RWPE2 (cell line): ENCODE data around the gene ZNRF4.

Experiments used
- ATAC-seq: fragments of 200-7000 bp; cut with Tn5 transposase; 3 replicates; pipeline ENCODE4 v1.9.1; 2021; ENCODE audit warnings: low read depth
- DNase-seq: peaks from one replicate; pipeline ENCODE4 v3.0.0-alpha.2; 2020; ENCODE audit warnings: low spot score
- H3K27ac ChIP-seq: fragments of 450-650 bp; 2 replicates; pipeline ENCODE4 v1.5.1; 2017; ENCODE audit warnings: mild to moderate bottlenecking; ENCODE audit not compliant: poor library complexity, severe bottlenecking
- H3K27me3 ChIP-seq: fragments of 250-450 bp; sonication (Bioruptor Pico); 2 replicates; pipeline ENCODE4 v1.5.1; 2021; ENCODE audit warnings: mild to moderate bottlenecking, moderate library complexity; ENCODE audit not compliant: insufficient read depth, poor library complexity, severe bottlenecking
- H3K36me3 ChIP-seq: fragments of 250-450 bp; sonication (Bioruptor Pico); 2 replicates; pipeline ENCODE4 v1.5.1; 2020; ENCODE audit warnings: low read depth, mild to moderate bottlenecking, moderate library complexity
- H3K4me1 ChIP-seq: fragments of 250-450 bp; sonication (Bioruptor Pico); 2 replicates; pipeline ENCODE4 v1.5.1; 2021; ENCODE audit warnings: mild to moderate bottlenecking, moderate library complexity; ENCODE audit not compliant: insufficient read depth, poor library complexity, severe bottlenecking
- H3K4me3 ChIP-seq: fragments of 250-450 bp; sonication (Bioruptor Pico); 2 replicates; pipeline ENCODE4 v1.5.1; 2021; ENCODE audit warnings: mild to moderate bottlenecking, moderate library complexity; ENCODE audit not compliant: severe bottlenecking
- H3K9me3 ChIP-seq: fragments of 250-450 bp; sonication (Bioruptor Pico); 2 replicates; pipeline ENCODE4 v1.5.1; 2021; ENCODE audit warnings: mild to moderate bottlenecking, moderate library complexity; ENCODE audit not compliant: severe bottlenecking
- TF ChIP-seq, protein P1 (sequence below): fragments of 450-650 bp; IDR thresholded peaks from one replicate; pipeline ENCODE4 v1.5.1; 2017; ENCODE audit warnings: mild to moderate bottlenecking, moderate library complexity; ENCODE audit not compliant: poor library complexity, severe bottlenecking

The ZNRF4 gene

DNA sequence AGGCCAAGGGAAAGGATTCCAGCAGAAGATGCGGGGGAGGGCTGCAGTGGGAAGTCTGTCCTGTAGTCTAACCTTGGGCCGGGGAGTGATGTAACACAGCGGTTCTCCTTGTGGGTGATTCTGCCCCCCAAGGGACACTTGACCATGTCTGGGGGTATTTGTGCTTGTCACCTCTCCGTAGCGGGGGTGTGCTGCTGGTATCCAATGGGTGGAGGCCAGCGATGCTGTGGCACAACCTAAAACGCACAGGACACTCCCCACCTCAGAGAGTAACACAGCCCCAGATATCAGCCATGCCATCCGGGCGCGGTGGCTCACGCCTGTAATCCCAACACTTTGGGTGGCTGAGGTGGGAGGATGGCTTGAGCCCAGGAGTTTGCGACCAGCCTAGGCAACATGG lies 36.3 kb downstream of the ZNRF4 start:
- TF ChIP-seq, protein P1, sequence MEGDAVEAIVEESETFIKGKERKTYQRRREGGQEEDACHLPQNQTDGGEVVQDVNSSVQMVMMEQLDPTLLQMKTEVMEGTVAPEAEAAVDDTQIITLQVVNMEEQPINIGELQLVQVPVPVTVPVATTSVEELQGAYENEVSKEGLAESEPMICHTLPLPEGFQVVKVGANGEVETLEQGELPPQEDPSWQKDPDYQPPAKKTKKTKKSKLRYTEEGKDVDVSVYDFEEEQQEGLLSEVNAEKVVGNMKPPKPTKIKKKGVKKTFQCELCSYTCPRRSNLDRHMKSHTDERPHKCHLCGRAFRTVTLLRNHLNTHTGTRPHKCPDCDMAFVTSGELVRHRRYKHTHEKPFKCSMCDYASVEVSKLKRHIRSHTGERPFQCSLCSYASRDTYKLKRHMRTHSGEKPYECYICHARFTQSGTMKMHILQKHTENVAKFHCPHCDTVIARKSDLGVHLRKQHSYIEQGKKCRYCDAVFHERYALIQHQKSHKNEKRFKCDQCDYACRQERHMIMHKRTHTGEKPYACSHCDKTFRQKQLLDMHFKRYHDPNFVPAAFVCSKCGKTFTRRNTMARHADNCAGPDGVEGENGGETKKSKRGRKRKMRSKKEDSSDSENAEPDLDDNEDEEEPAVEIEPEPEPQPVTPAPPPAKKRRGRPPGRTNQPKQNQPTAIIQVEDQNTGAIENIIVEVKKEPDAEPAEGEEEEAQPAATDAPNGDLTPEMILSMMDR = no peak
- no peak overlapping the region for H3K4me3 ChIP-seq
- no peak for DNase-seq
- ATAC-seq = no peak
- H3K9me3 ChIP-seq = no peaks in the 10 kb centered on the region
- no peak overlapping the region for H3K27ac ChIP-seq
- H3K27me3 ChIP-seq = peaks cover 22% of the 10 kb centered on the region
- H3K36me3 ChIP-seq = no peaks in the 10 kb centered on the region
- no peaks in the 10 kb centered on the region for H3K4me1 ChIP-seq

- TF ChIP-seq, protein P1 = no peak
- Histone ChIP-seq H3K36me3 (no peaks in the 10 kb centered on the region), H3K27me3 (peaks cover 22% of the 10 kb centered on the region), H3K4me1 (no peaks in the 10 kb centered on the region), H3K27ac (no peak overlapping the region), H3K4me3 (no peak overlapping the region), H3K9me3 (no peaks in the 10 kb centered on the region)
- DNase-seq (no peak), ATAC-seq (no peak)
These were observed 37.0 kb downstream of the ZNRF4 start for GRCh38 chr19:5492281-5492634.

DNA sequence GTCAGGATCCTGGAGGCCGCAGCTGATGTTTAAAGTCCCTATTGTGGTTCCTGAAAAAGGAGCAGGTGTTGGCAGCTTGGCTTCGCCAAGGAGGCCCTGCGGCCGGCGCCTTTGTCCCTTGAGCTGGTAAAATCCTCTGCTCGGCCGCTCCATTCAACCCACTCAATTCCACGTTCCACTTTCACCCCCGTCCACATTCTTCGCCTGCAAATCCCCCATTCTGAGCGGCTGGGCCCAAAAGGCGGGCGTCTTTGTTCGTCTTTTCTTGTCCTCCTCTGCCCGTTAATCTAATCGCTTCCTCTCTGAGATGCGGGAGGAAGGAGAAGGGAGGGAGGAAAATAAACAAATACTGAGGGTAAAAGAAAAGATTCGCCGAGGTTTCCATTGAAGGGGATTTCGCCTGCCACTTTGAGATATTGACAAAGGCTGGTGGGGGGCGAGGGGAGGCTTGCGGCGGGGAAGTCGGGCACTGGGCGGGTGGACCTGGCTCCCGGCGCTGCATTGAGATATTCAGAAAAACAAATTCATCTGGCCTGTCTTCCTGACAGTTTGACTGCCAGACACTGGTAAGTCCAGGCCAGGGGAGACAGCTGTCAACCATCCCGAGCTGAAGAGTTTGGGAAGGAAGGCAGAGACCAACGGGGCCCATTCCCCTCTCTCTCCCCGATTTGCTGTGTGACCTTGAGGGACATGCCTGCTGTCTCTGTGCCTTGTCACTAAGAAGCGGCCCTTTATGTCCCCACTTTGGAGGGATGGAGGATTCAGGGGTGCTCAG lies 37.6 kb downstream of the ZNRF4 start:
- H3K36me3 ChIP-seq = no peaks in the 10 kb centered on the region
- TF ChIP-seq, protein P1 = no peak
- no peaks in the 10 kb centered on the region for H3K9me3 ChIP-seq
- DNase-seq = no peak
- no peak for ATAC-seq
- no peak overlapping the region for H3K27ac ChIP-seq
- no peaks in the 10 kb centered on the region for H3K4me1 ChIP-seq
- peaks cover 22% of the 10 kb centered on the region for H3K27me3 ChIP-seq
- H3K4me3 ChIP-seq = no peak overlapping the region

DNA sequence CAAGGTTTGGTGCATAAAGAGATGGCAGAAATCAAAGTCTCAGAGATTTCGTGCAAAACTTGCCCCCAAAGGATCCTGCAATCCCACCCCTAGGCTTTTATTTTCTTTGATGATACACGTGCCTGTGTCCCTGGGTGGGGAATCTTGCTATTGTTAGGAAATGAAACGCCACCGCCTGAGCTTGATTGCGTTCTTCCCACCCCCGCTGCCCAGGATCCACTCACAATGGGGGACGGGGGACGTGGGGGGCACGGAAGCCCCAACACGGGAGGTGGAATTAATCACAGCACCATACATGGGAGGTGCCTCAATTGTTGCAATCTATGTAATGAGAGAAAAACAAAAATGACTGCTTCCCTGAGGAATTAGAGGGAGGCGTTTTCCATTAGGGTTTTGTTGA lies 39.6 kb downstream of the ZNRF4 start:
- Histone ChIP-seq H3K27me3 (peaks cover 22% of the 10 kb centered on the region), H3K4me3 (no peak overlapping the region), H3K27ac (no peak overlapping the region), H3K9me3 (no peaks in the 10 kb centered on the region), H3K4me1 (no peaks in the 10 kb centered on the region), H3K36me3 (no peaks in the 10 kb centered on the region)
- DNase-seq = no peak
- no peak for ATAC-seq
- TF ChIP-seq, protein P1 = no peak

DNA sequence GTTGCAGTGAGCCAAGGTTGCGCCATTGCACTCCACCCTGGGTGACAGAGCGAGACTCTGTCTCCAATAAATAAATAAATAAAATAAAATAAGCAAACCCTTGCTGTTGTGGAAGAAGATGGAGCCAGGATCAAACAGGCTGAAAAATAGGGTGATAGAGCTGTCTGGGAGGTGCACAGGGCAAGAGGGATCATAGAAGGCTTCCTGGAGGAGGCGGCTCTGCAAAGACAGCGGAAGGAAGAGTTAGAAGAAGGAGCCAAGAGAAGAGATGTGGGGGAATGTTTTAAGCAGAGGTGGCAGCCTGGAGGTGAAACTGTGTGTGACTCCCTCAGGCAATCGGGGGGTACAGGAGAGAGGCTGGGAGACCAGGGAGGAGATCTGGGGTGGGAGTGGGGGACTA lies 40.6 kb downstream of the ZNRF4 start:
- Histone ChIP-seq H3K27me3 (peaks cover 22% of the 10 kb centered on the region), H3K36me3 (no peaks in the 10 kb centered on the region), H3K4me3 (no peak overlapping the region), H3K27ac (no peak overlapping the region), H3K4me1 (no peaks in the 10 kb centered on the region), H3K9me3 (no peaks in the 10 kb centered on the region)
- no peak for ATAC-seq
- DNase-seq = no peak
- TF ChIP-seq, protein P1 = no peak
